Activated effector memory CD4-positive, alpha-beta T cell treated with anti-CD3 and anti-CD28 coated beads, Interleukin-2, amount 50 U/mL, for 16 hours (primary cell): ENCODE data around the gene FAF2.

ENCODE experiments used
- DNase-seq: peaks from one replicate; pipeline ENCODE4 v3.0.0-alpha.2; 2020

Gene FAF2

DNA sequence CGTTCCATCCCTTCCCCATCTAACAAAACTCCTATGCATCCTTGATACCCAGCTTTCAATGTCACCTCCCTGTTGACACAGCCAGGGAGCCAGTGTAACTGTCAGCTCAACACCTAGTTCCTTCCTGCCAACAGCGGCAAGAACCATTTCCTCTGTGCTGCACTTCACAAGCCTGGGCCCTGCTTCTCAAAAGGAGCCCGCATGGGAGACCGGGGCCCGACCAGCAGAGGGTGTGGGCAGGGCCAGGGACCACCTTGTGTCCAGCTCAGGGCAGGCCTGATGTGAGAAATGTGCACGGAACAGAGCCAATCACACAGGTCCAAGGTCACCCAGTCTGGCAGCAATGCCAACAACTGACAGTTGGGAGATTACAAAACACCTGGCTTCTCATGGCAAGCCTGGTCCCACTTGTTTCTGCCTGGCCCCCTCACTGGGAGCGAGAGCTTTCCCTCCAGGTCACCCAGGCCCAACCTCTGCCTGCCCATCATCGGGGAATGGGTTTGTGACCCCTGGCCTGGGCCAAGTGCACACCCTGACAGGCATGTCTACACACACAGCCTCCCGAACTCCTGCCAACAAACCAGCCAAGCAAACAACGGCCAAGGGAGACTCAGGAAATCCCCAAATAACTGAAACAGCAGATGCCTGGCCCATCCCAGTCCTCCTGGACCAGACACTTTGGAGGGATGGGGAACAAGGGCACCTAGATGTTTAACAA lies 85.9 kb downstream of the FAF2 start:
- DNase-seq: peak; percentile 83

GRCh38 chr5:176534640-176535039 lies 86.5 kb downstream of the FAF2 start:
- DNase-seq: peak; percentile 71

GRCh38 chr5:176535101-176535663 lies 87.0 kb downstream of the FAF2 start:
- peak; percentile 80 for DNase-seq

GRCh38 chr5:176535664-176536131 lies 87.5 kb downstream of the FAF2 start:
- DNase-seq: peak; percentile 67

- peak; percentile 94 for DNase-seq
These were observed 88.1 kb downstream of the FAF2 start for GRCh38 chr5:176536132-176536901.

- DNase-seq: peak; percentile 100
These were observed 88.8 kb downstream of the FAF2 start, which contains the start of gene RNF44 for GRCh38 chr5:176536902-176537553. RNF44 (minus strand) TSS chr5:176537402; CDS start chr5:176532472, 4,930 bp downstream.

GRCh38 chr5:176537554-176538229 lies 89.5 kb downstream of the FAF2 start:
- DNase-seq: peak; percentile 99

GRCh38 chr5:176538230-176538988 lies 90.2 kb downstream of the FAF2 start:
- DNase-seq: no peak

- no peak for DNase-seq
These were observed 90.8 kb downstream of the FAF2 start for GRCh38 chr5:176538989-176539384.

- DNase-seq: no peak
These were observed 92.3 kb downstream of the FAF2 start for GRCh38 chr5:176540476-176540899.

GRCh38 chr5:176540956-176541337 lies 92.8 kb downstream of the FAF2 start:
- DNase-seq: no peak

- DNase-seq: peak; percentile 89
These were observed 93.4 kb downstream of the FAF2 start for GRCh38 chr5:176541338-176542134.

DNA sequence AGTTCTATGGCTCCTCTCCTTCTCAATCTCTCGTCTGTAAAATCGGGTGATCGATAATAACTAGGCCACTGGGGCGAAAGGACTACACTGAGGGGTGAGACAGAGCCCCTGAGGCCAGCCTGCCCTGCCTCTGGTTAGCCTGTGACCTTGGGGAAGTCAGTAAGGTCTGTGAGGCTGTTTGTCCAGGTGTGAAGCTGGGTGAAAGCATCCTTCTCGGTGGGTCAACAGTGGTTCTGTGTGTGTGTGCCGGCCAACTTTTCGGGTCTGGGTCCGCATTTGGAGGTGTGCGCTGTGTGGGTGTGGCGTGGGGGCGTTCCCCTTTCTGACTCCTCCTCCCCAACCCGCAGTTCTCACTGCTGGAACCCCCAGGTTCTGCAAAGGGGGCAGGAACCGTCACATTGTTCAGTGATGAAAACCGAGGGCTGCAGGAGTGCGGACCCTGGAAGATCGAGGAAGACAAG lies 94.0 kb downstream of the FAF2 start:
- peak; percentile 88 for DNase-seq

GRCh38 chr5:176542596-176543427 lies 94.6 kb downstream of the FAF2 start:
- DNase-seq: peak; percentile 74

DNA sequence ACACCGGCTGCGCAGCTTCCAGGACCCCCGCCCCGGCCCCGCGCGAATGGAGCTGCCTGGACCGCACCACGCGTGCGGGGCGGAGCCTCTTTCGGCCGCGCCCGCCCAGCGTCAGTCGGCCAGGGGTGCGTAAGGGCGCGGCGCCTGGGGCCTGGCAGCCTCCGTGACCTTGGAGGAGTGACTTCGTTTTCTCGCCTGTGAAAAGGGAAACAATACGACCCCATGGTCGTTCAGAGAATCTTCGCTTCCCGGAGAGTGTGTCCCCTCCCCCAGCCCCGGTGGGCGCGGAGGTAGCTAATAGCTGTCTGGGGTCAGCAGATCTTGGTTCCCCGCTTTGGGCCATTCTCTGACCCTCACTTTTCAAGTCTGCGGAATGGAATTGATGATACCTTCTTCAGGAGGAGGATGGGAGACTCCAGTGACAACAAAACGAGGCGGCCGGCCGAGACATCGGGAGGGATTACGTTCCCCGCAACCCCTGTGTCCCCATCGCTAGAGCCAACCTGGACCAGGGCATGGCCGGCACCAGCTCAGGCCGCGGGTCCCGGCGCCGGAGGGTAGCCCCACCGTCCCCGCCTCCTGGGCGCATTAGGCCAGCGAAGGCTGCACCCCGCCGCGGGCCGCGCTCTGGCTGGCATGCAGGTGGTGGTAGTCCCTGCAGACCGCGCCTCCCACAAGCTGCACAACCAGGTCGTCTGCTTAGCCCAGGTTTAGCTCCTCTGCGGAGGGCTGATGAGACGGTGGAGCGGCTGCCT lies 95.4 kb downstream of the FAF2 start:
- DNase-seq: peak; percentile 91

GRCh38 chr5:176545388-176545736 lies 97.2 kb downstream of the FAF2 start:
- DNase-seq: no peak

- DNase-seq: no peak
These were observed 97.7 kb downstream of the FAF2 start for GRCh38 chr5:176545737-176546509.

GRCh38 chr5:176547802-176548201 lies 99.6 kb downstream of the FAF2 start:
- no peak for DNase-seq
